RPMI8226 (cell line): ENCODE data around the gene DNAI2.

ENCODE experiments used
- DNase-seq: peaks from one replicate; pipeline ENCODE4 v3.0.0-alpha.2; 2015

DNAI2 gene

DNA sequence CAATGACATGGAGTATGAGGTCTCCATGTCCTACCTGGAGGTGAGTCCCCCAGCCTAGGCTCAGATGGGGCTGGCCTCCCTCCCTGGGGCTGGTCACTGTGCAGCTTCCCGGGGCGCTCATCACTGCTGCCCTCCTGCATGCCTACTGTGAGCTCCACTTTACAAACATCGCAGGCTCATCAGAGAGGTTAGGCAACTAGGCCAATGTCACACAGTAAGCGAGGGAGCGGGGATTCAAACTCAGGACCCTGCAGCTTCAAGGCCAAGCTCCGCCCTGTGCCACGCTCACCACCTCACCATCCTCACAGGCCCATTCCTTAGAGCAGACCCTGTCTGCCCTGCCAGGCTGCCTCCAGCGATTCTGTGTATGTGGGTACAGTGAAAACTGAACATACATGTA lies 69.1 kb downstream of the DNAI2 start:
- no peak for DNase-seq

DNA sequence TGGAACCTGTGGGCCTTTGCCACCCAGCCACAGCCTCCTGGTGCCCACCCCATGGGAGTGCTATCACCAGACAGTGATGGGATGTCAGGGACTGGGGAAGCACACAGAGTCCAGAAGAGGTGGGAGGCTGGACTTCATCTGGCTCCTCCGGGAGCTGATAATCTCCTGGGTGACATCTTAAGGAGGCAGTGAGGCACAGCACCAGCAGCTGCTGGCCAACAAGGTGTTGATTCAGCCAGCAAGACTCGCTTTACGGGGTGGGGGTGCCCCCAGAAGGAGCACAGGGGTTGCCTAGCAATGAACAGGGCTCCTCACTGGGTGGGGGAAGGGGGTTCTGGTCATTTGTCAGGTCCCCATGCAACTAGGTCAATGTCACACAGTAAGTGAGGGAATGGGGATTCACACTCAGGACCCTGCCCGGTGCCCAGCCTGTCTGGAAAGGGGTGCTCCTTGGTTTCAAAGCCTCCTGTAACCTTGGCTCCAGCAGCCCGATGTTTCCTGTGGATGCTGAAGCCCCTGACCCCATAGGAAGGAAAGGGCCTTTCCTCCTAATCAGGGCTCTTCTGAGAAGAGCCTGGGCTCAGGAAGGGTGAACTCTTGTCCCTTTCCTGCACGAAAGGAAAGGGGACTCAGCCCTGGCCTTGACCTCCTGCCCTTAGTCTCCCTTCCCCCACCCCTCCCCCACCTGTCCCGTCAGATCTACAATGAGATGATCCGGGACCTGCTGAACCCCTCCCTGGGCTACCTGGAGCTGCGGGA lies 69.7 kb downstream of the DNAI2 start:
- DNase-seq, result no peak

DNA sequence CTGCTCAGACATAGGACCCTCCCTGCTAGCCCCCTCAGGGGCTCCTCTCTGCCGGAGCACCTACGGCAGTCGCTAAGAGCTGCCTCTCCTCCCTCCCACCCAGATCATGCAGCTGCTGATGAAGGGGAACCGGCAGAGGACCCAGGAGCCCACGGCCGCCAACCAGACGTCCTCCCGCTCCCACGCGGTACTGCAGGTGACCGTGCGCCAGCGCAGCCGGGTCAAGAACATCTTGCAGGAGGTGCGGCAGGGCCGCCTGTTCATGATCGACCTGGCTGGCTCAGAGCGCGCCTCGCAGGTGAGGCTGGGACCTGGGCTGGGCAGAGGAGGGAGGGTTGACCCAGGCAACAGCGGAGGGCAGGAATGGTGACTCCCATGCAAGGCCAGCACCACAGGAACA lies 70.6 kb downstream of the DNAI2 start:
- no peak for DNase-seq

GRCh38 chr17:74345433-74346241 lies 71.6 kb downstream of the DNAI2 start:
- peak; percentile 35 for DNase-seq

DNA sequence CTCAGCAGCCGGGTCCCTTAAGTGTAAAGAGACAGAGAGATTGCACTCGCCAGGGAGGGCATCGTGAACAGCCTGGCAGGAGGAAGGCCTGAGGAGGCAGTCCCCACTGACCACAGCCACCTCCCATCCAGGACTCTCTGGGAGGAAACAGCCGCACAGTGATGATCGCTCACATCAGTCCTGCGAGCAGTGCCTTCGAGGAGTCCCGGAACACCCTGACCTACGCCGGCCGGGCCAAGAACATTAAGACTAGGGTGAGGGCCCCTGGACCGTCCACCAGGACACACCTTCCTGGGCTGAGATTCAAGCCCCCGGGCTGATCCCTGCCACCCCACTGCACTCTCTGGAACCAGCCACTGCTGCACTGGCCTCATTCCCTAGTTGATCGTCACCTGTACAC lies 73.6 kb downstream of the DNAI2 start:
- DNase-seq, result no peak

DNA sequence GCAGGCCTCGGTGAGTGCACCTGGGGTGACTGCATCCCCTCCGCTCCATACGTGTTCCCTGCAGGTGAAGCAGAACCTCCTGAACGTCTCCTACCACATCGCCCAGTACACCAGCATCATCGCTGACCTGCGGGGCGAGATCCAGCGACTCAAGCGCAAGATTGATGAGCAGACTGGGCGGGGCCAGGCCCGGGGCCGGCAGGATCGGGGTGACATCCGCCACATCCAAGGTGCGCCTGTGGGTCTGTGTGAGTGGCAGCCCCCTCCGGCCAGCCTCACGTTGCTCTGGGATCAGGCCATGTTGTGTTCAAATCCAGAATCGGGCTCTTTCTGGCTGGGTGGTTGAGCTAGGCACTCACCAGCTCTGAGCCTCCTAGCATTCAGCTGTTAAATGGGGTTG lies 75.1 kb downstream of the DNAI2 start:
- no peak for DNase-seq

DNA sequence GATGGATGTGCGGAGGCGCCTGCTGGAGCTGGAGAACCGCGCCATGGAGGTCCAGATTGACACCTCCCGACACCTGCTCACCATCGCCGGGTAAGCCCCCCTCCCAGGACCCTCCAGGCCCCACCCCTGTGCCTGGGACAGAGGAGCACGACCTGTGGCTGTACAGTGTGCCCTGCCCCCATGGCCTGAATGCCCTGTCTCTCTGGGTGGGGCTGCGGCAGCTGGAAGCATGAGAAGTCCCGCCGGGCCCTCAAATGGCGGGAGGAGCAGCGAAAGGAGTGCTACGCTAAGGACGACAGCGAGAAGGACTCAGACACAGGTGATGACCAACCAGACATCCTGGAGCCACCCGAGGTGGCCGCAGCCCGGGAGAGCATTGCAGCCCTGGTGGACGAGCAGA lies 76.5 kb downstream of the DNAI2 start:
- DNase-seq, result no peak

DNA sequence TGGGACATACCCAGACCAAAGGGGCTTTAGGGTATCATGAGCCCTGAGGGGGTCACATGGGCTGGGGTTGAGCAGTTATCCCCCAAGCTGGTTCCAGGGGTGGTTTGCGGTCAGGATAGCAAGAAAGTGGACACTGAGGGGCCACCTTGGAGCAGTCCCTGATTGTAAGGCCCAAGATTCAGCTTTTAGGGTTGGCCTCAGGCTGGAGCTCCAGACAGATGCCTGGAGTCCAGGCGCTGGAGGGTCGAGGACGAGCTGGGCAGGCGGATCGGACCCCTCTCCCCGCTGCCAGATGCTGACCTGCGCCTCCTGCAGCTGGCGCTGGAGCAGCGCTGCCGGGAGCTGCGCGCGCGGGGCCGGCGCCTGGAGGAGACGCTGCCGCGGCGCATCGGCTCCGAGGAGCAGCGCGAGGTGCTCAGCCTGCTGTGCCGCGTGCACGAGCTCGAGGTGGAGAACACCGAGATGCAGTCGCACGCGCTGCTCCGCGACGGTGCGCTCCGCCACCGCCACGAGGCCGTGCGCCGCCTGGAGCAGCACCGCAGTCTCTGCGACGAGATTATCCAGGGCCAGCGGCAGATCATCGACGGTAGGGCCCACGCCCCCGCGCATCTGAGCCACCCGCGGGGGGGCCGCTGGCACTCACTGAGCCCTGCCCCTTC lies 77.6 kb downstream of the DNAI2 start:
- DNase-seq, result peak; percentile 57

DNA sequence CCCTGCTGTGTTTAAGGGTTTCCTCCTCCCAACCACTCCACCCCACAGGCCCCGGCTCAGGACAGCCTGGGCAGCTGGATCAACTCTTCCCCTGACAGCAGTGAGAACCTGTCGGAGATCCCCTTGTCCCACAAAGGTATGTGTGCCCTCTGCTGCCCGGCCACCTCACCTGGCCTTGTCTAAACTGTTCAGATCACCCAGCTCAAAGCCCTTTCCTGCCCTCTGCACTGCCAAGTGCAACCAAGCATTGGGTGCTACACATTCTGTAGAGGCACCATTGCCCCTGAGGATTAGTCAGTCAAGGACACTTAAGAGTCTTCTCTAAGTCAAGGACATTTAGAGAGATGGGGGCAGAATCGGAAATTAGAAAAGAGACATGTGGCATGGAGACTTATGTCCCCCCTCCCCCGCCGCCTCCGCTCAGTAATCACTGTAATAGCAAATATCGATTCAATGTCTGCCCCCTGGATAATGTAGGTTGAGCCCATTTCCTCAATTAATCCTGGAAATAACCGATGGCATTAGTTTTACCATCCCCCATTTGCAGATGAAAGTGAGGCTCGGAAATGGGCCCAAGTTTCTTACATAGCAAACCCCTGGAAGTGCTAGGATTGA lies 79.5 kb downstream of the DNAI2 start:
- no peak for DNase-seq

GRCh38 chr17:74354123-74354522 lies 80.1 kb downstream of the DNAI2 start:
- DNase-seq, result peak; percentile 79

GRCh38 chr17:74354561-74354960 lies 80.5 kb downstream of the DNAI2 start:
- DNase-seq, result no peak

GRCh38 chr17:74355065-74355464 lies 81.0 kb downstream of the DNAI2 start:
- no peak for DNase-seq

DNA sequence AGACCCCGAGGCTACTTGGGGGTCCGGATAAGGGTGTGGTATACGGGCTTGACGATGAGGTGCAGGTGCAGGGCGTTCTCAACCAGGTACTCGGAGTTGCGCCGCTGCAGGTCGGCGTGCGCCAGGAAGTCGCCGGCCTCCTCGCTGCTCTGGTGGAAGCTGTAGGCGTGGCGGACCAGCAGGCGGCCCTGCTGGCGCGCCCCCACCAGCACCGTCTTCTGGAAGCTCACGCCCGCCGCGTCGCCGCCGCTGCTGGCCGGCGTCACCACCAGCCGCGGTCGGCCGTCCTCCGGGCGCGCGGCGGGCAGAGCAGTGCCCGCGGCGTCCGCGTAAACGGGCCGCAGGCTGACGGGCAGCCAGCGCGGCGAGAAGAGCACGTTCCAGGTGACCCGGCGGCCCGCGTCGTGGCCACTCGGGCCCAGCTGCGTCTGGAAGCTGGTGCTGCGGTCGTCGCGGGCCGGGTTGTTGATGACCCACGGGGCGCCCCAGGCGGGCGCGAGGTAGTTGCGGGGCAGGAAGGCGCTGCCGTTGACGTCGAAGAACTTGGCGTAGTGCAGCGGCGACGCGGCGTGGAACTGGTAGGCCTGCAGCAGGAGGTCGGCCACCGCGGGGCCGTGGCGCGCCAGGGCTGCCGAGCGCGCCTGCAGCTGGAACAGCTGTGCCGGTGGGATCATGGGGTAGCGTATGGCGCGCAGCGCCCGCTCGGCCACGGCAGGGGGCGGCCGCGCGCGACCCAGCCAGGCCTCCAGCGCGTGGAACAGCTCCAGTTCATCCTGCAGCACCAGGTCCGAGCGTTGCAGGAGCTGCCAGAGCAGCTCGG lies 82.8 kb downstream of the DNAI2 start:
- DNase-seq, result peak; percentile 59

GRCh38 chr17:74357466-74357809 lies 83.4 kb downstream of the DNAI2 start:
- no peak for DNase-seq

DNA sequence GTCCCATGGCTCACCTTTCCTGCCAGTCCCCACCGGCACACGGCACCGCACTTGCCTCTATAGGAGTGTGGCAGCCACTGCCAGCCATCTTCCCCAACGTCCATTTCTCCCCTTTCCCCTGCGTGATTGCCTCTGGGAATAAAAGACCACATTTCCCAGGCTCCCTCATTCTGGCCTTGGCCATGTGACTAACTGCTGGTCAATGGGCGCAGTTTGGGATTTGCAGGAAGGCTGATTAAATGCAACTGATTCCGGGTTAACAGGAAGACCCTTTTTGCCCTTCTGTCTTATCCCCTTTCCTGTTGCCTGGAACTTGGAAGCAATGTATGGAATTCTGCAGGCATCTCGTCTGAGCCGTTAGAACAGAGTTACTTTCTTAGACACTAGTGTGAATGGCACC lies 84.7 kb downstream of the DNAI2 start:
- no peak for DNase-seq

GRCh38 chr17:74359916-74360315 lies 85.9 kb downstream of the DNAI2 start:
- DNase-seq, result no peak

GRCh38 chr17:74360899-74361229 lies 86.8 kb downstream of the DNAI2 start:
- DNase-seq, result no peak

GRCh38 chr17:74361230-74362068 lies 87.4 kb downstream of the DNAI2 start, which contains the start of gene BTBD17:
BTBD17 (minus strand) TSS chr17:74361868; CDS start chr17:74361819, 49 bp downstream.
- peak; percentile 53 for DNase-seq

- DNase-seq, result no peak
These were observed 88.0 kb downstream of the DNAI2 start for GRCh38 chr17:74362069-74362405.

- no peak for DNase-seq
These were observed 88.9 kb downstream of the DNAI2 start for GRCh38 chr17:74362810-74363498.
